HepG2 (cell line): ENCODE measurements around the gene AIF1. TPM values are rescaled to one million over a fixed set of nuclear protein-coding genes. Genes with fewer than 3 reads are reported as not detected.

Experiments used
- ELF1 ChIP-seq: sonication (generic); formaldehyde crosslinking; IDR thresholded peaks from 2 replicates; pipeline ENCODE4 v1.4.0; 2020; ENCODE audit warnings: missing genetic modification reagents
- GATA4 ChIP-seq: sonication (generic); IDR thresholded peaks from 2 replicates; pipeline ENCODE4 v1.6.1; 2016; ENCODE audit warnings: antibody characterized with exemption, low read depth, borderline replicate concordance
- MAF1 ChIP-seq: sonication (generic); formaldehyde crosslinking; IDR thresholded peaks from 2 replicates; pipeline ENCODE4 v1.5.0; 2020; ENCODE audit warnings: missing genetic modification reagents, borderline replicate concordance
- MAFF ChIP-seq: IDR thresholded peaks from 2 replicates; pipeline ENCODE4 v1.6.1; 2011; ENCODE audit warnings: low read depth, low read length, improper control_type of control experiment
- MYNN ChIP-seq: sonication (generic); formaldehyde crosslinking; IDR thresholded peaks from 2 replicates; pipeline ENCODE4 v1.4.0; 2020; ENCODE audit warnings: mild to moderate bottlenecking, low read depth, missing genetic modification reagents
- NFYB ChIP-seq: sonication (generic); formaldehyde crosslinking; IDR thresholded peaks from 2 replicates; pipeline ENCODE4 v1.4.0; 2020; ENCODE audit warnings: missing genetic modification reagents
- TCF7L2 ChIP-seq: IDR thresholded peaks from 2 replicates; pipeline ENCODE4 v1.6.1; 2011; ENCODE audit warnings: mild to moderate bottlenecking, low read depth, low read length, moderate library complexity
- U2AF2 ChIP-seq: fragments of 200-400 bp; formaldehyde crosslinking; IDR thresholded peaks from 2 replicates; pipeline ENCODE4 v1.6.1; 2017; ENCODE audit warnings: low read depth, mild to moderate bottlenecking, low read length
- USF2 ChIP-seq, 2 experiments: sonication (generic) in 1 of 2; formaldehyde crosslinking in 1 of 2; IDR thresholded peaks; 2 replicates each; pipeline versions ENCODE4 v1.5.1 to v1.6.1; 2011 to 2020; ENCODE audit warnings: borderline replicate concordance in 1 of 2, low read depth in 1 of 2, low read length in 1 of 2, mild to moderate bottlenecking in 1 of 2, missing genetic modification reagents in 1 of 2, moderate library complexity in 1 of 2
- ZFP90 ChIP-seq: sonication (generic); formaldehyde crosslinking; IDR thresholded peaks from 2 replicates; pipeline ENCODE4 v1.8.0; 2022; ENCODE audit warnings: missing genetic modification reagents, mild to moderate bottlenecking, inconsistent platforms, borderline replicate concordance
- ZMYM4 ChIP-seq: sonication (generic); formaldehyde crosslinking; IDR thresholded peaks from 2 replicates; pipeline ENCODE4 v1.8.1; 2023; ENCODE audit warnings: mild to moderate bottlenecking, missing genetic modification reagents
- ZNF253 ChIP-seq: sonication (generic); formaldehyde crosslinking; IDR thresholded peaks from 2 replicates; pipeline ENCODE4 v1.8.0; 2022; ENCODE audit warnings: mild to moderate bottlenecking, missing genetic modification reagents, borderline replicate concordance
- ZNF337 ChIP-seq: sonication (generic); formaldehyde crosslinking; IDR thresholded peaks from 2 replicates; pipeline ENCODE4 v1.5.1; 2020; ENCODE audit warnings: missing genetic modification reagents, low read depth, mild to moderate bottlenecking, borderline replicate concordance
- ZNF550 ChIP-seq: sonication (generic); formaldehyde crosslinking; IDR thresholded peaks from 2 replicates; pipeline ENCODE4 v1.4.0; 2020; ENCODE audit warnings: mild to moderate bottlenecking, missing genetic modification reagents, borderline replicate concordance
- ZNF7 ChIP-seq: IDR thresholded peaks from 2 replicates; pipeline ENCODE4 v1.6.1; 2016; ENCODE audit warnings: missing biosample characterization, missing genetic modification reagents
- polyA plus RNA-seq, 8 experiments: library from polyadenylated mRNA; depleted of rRNA in 3 of 8; stranded (reverse) in 7 of 8; unstranded in 1 of 8; fragments of >200 nt; fragmentation: Illumina TruSeq in 4 of 8; extraction: Trizol in 4 of 8; gene quantifications; 2 replicates each; pipeline versions ENCODE4 v1.2.1 to v1.2.3, GENCODE V29; 2011 to 2016; ENCODE audit warnings: low read depth in 4 of 8, missing spikeins in 1 of 8, mixed read lengths in 1 of 8; ENCODE audit not compliant: insufficient read depth in 1 of 8
- total RNA-seq, 5 experiments: library from RNA; depleted of rRNA; stranded (reverse); fragments of >200 nt; fragmentation: Illumina TruSeq; extraction: Trizol; gene quantifications; 2 replicates each; pipeline ENCODE4 v1.2.3, GENCODE V29; 2016; ENCODE audit warnings: low read depth in 1 of 5
- TF ChIP-seq, protein P1 (sequence below): sonication (generic); formaldehyde crosslinking; IDR thresholded peaks from 2 replicates; pipeline ENCODE4 v1.4.0; 2020; ENCODE audit warnings: mild to moderate bottlenecking, missing genetic modification reagents
- TF ChIP-seq, protein P2 (sequence below): sonication (generic); formaldehyde crosslinking; IDR thresholded peaks from 2 replicates; pipeline ENCODE4 v1.5.0; 2020; ENCODE audit warnings: missing genetic modification reagents, mild to moderate bottlenecking, borderline replicate concordance

The AIF1 gene
- total and polyA plus RNA-seq, 2 of the 13 experiments (the other 11 are each of a cell fraction or from before 2014, with no cell fraction given), result 1.5 TPM; not detected in 1

DNA sequence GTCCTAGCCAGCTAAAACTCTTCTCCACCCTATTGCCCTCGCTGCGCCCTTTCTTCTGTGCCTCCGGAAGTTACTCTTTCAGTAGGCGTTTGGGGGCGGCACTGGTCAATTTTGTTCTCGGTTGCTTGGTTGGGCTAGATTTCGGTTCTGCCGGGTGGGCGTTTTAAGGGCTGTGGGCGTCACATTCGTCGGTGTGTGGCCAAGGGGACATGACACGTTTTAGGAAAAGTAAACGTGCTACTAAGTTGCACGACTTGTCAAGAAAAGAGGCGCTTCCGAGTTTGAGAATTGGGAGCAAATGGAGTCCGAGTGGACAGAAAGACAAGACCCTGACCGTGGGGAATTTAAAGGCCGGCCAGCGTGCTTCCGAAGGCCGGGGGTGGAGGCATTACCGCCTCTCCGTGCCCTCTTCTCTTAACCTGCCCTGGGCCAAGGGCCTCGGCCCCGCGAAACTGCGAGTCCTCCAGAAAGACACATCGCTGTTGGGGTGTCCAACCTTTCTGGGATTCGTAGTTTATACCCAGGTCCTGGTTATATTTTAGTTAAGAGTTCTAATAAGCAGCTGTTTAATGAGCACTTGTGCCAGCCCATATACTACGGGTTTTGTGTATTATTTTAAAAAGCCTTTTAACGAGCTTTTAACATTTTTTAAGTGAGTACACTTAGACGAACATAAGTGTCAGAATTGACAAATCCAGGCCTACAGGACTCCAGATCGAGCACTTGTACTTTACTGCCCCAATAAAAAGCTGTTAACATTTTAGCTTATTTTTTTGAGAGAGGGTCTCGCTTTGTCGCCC lies 38.1 kb downstream of the AIF1 start (continued):
- TF ChIP-seq USF2 (IDR thresholded peaks at IDR 0.05; ENCODE audit: low read depth, low read length), result no peak
- no peak for TF ChIP-seq USF2 (CRISPR knock-in tag; IDR thresholded peaks at IDR 0.05; ENCODE audit: borderline replicate concordance)
- no peak for TF ChIP-seq ZNF253 (CRISPR knock-in tag)
- no peak for TF ChIP-seq MAF1
- peak; percentile 74; the same call in 1 of the 2 replicates for TF ChIP-seq MYNN
- no peak for TF ChIP-seq ZFP90
- TF ChIP-seq GATA4, result peak; percentile 67
- TF ChIP-seq ZNF550, result no peak
- TF ChIP-seq, protein P1, sequence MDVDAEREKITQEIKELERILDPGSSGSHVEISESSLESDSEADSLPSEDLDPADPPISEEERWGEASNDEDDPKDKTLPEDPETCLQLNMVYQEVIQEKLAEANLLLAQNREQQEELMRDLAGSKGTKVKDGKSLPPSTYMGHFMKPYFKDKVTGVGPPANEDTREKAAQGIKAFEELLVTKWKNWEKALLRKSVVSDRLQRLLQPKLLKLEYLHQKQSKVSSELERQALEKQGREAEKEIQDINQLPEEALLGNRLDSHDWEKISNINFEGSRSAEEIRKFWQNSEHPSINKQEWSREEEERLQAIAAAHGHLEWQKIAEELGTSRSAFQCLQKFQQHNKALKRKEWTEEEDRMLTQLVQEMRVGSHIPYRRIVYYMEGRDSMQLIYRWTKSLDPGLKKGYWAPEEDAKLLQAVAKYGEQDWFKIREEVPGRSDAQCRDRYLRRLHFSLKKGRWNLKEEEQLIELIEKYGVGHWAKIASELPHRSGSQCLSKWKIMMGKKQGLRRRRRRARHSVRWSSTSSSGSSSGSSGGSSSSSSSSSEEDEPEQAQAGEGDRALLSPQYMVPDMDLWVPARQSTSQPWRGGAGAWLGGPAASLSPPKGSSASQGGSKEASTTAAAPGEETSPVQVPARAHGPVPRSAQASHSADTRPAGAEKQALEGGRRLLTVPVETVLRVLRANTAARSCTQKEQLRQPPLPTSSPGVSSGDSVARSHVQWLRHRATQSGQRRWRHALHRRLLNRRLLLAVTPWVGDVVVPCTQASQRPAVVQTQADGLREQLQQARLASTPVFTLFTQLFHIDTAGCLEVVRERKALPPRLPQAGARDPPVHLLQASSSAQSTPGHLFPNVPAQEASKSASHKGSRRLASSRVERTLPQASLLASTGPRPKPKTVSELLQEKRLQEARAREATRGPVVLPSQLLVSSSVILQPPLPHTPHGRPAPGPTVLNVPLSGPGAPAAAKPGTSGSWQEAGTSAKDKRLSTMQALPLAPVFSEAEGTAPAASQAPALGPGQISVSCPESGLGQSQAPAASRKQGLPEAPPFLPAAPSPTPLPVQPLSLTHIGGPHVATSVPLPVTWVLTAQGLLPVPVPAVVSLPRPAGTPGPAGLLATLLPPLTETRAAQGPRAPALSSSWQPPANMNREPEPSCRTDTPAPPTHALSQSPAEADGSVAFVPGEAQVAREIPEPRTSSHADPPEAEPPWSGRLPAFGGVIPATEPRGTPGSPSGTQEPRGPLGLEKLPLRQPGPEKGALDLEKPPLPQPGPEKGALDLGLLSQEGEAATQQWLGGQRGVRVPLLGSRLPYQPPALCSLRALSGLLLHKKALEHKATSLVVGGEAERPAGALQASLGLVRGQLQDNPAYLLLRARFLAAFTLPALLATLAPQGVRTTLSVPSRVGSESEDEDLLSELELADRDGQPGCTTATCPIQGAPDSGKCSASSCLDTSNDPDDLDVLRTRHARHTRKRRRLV, result no peak; the same call in 1 of the 2 replicates
- no peak for TF ChIP-seq ZMYM4 (CRISPR knock-in tag)
- 0 out of 2 replicates have a peak, but pooled peaks have one; percentile 4 for TF ChIP-seq NFYB
- TF ChIP-seq ELF1 (CRISPR knock-in tag), result peak; percentile 61; the same call in 1 of the 2 replicates
- TF ChIP-seq TCF7L2, result no peak
- no peak for TF ChIP-seq ZNF337
- TF ChIP-seq MAFF, result peak; percentile 26; the same call in 1 of the 2 replicates
- TF ChIP-seq ZNF7 (CRISPR knock-in tag), result no peak
- TF ChIP-seq, protein P2, sequence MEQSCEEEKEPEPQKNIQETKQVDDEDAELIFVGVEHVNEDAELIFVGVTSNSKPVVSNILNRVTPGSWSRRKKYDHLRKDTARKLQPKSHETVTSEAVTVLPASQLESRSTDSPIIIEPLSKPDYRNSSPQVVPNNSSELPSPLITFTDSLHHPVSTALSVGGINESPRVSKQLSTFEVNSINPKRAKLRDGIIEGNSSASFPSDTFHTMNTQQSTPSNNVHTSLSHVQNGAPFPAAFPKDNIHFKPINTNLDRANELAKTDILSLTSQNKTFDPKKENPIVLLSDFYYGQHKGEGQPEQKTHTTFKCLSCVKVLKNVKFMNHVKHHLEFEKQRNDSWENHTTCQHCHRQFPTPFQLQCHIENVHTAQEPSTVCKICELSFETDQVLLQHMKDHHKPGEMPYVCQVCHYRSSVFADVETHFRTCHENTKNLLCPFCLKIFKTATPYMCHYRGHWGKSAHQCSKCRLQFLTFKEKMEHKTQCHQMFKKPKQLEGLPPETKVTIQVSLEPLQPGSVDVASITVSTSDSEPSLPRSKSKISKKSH (CRISPR knock-in tag), result no peak
- no peak for TF ChIP-seq U2AF2
